AG04449 (cell line): ENCODE measurements around the gene SIPA1L3.
A peak's percentile ranks its signal among the peaks of the same experiment; 100 is the strongest.

Experiments
- CTCF ChIA-PET: fragments of 350-600 bp; formaldehyde crosslinking; extraction: SDS; loops from one replicate; lab custom pipeline; 2021; ENCODE audit warnings: antibody characterized with exemption; lab: Yijun Ruan, JAX
- POLR2A ChIA-PET: fragments of 400-600, 350-600 bp; formaldehyde crosslinking; extraction: SDS; loops from one replicate; lab custom pipeline; 2020; ENCODE audit warnings: antibody characterized with exemption, inconsistent platforms; lab: Yijun Ruan, JAX
- DNase-seq: peaks from one replicate; pipeline ENCODE4 v3.0.0-alpha.2; 2010; ENCODE audit warnings: low read depth, low spot score
- H3K4me3 ChIP-seq: 2 replicates; pipeline ENCODE4 v1.5.1; 2011; ENCODE audit warnings: low read depth, mild to moderate bottlenecking, control low read depth, low read length
- CTCF ChIP-seq: IDR thresholded peaks from one replicate; pipeline ENCODE4 v1.5.1; 2011; ENCODE audit warnings: mild to moderate bottlenecking, moderate library complexity, low read length, control low read depth, inconsistent platforms; ENCODE audit not compliant: insufficient read depth; ENCODE audit errors: missing control alignments

Gene SIPA1L3

GRCh38 chr19:38132781-38133180, 225.8 kb downstream of the SIPA1L3 start:
- no peak for DNase-seq
- H3K4me3 ChIP-seq = no peak overlapping the region
- ChIA-PET POLR2A (no interaction called here), CTCF (interaction anchor here (1.0 to 5.1 kb wide), 5 partner anchors 10 to 231 kb away, joined by 3 to 46 read pairs (median 18); no protein-coding TSS in a partner anchor)
- no peak for TF ChIP-seq CTCF

- no peak overlapping the region for H3K4me3 ChIP-seq
- no peak for TF ChIP-seq CTCF
- CTCF ChIA-PET = interaction anchor here (1.0 to 5.1 kb wide), 6 partner anchors 9 to 231 kb away, joined by 3 to 46 read pairs (median 12); no protein-coding TSS in a partner anchor
- POLR2A ChIA-PET = no interaction called here
- DNase-seq = no peak
Measured at GRCh38 chr19:38133319-38133718, 226.3 kb downstream of the SIPA1L3 start.

GRCh38 chr19:38134540-38135149, 227.6 kb downstream of the SIPA1L3 start:
- ChIA-PET CTCF (interaction anchor here (0.6 to 5.1 kb wide), 19 partner anchors 8 to 232 kb away, joined by 3 to 46 read pairs (median 4); no protein-coding TSS in a partner anchor), POLR2A (no interaction called here)
- TF ChIP-seq CTCF = peak; percentile 52
- no peak overlapping the region for H3K4me3 ChIP-seq
- DNase-seq = no peak

GRCh38 chr19:38135150-38135998, 228.4 kb downstream of the SIPA1L3 start:
- POLR2A ChIA-PET = interaction anchor here (0.7 kb wide), 1 partner anchor 41 kb away, joined by 3 read pairs; no protein-coding TSS in a partner anchor
- CTCF ChIA-PET = interaction anchor here (0.6 to 5.1 kb wide), 17 partner anchors 7 to 233 kb away, joined by 3 to 46 read pairs (median 4); no protein-coding TSS in a partner anchor
- no peak for DNase-seq
- no peak overlapping the region for H3K4me3 ChIP-seq
- TF ChIP-seq CTCF = no peak

- no peak for TF ChIP-seq CTCF
- DNase-seq = no peak
- H3K4me3 ChIP-seq = no peak overlapping the region
- ChIA-PET POLR2A (no interaction called here), CTCF (interaction anchor here (9.5 kb wide), 1 partner anchor 234 kb away, joined by 72 read pairs; the partner anchor contains the start of genes SIPA1L3 and WDR87)
Measured at GRCh38 chr19:38139122-38139521, 232.1 kb downstream of the SIPA1L3 start.
